HL-60 (cell line): Measurements from ENCODE around the gene CTBP2.

ENCODE experiments used
- CTCF ChIP-seq: IDR thresholded peaks from one replicate; pipeline ENCODE4 v1.5.1; 2011; ENCODE audit warnings: low read length, control low read depth, inconsistent platforms; ENCODE audit not compliant: insufficient read depth
- SPI1 ChIP-seq: IDR thresholded peaks from 2 replicates; pipeline ENCODE4 v1.6.1; 2012; ENCODE audit warnings: low read depth, mild to moderate bottlenecking, borderline replicate concordance

GRCh38 chr10:125015356-125015944, 144.9 kb downstream of the CTBP2 start:
- TF ChIP-seq CTCF (no peak), SPI1 (no peak)
